MCF 10A (cell line): ENCODE measurements around the gene TAPBP. TPM values are rescaled to one million over a fixed set of nuclear protein-coding genes. Genes with fewer than 3 reads are reported as not detected.

Experiments
- BruUV-seq: library from RNA; stranded (reverse); fragments of 400-500 nt; replicated peaks from 2 replicates; lab custom pipeline; 2021; lab: Mats Ljungman, UMichigan
- CTCF ChIA-PET: fragments of 300-600 bp; sonication (Branson Sonifier 250); formaldehyde crosslinking; extraction: SDS; loops from one replicate; lab custom pipeline; 2021; ENCODE audit warnings: antibody characterized with exemption, inconsistent platforms; lab: Yijun Ruan, JAX
- POLR2A ChIA-PET: fragments of 300-600, 350-650 bp; sonication (Branson Sonifier 250); formaldehyde crosslinking; extraction: SDS; loops from one replicate; lab custom pipeline; 2020; ENCODE audit warnings: antibody characterized with exemption, inconsistent platforms; lab: Yijun Ruan, JAX
- DNase-seq: peaks from one replicate; pipeline ENCODE4 v3.0.0-alpha.2; 2018; ENCODE audit not compliant: unreplicated experiment
- H3K27ac Mint-ChIP-seq: one replicate; pipeline ENCODE4 v1.8.0; 2022; ENCODE audit warnings: mild to moderate bottlenecking, low read depth, mixed read lengths; ENCODE audit not compliant: unreplicated experiment
- H3K27me3 Mint-ChIP-seq: one replicate; pipeline ENCODE4 v1.8.0; 2022; ENCODE audit warnings: mixed read lengths; ENCODE audit not compliant: insufficient read depth, unreplicated experiment
- H3K36me3 Mint-ChIP-seq: one replicate; pipeline ENCODE4 v1.8.0; 2022; ENCODE audit warnings: mild to moderate bottlenecking, moderate library complexity, mixed read lengths; ENCODE audit not compliant: insufficient read depth, unreplicated experiment
- H3K4me1 Mint-ChIP-seq: one replicate; pipeline ENCODE4 v1.8.0; 2022; ENCODE audit warnings: mixed read lengths; ENCODE audit not compliant: insufficient read depth, unreplicated experiment
- H3K4me3 Mint-ChIP-seq: one replicate; pipeline ENCODE4 v1.8.0; 2022; ENCODE audit warnings: mild to moderate bottlenecking, moderate library complexity, mixed read lengths; ENCODE audit not compliant: unreplicated experiment
- H3K9me3 Mint-ChIP-seq: one replicate; pipeline ENCODE4 v1.8.0; 2022; ENCODE audit warnings: mixed read lengths; ENCODE audit not compliant: unreplicated experiment
- intact Hi-C: fragments of 100-400 bp; cut with micrococcal nuclease; formaldehyde crosslinking; loops from 2 replicates; pipeline ENCODE4 v1.14.1; 2022
- total RNA-seq: library from RNA; stranded (reverse); gene quantifications from 2 replicates; pipeline ENCODE4 v1.2.3, GENCODE V29; 2022
- TF ChIP-seq, protein P1 (sequence below): fragments of 200-600 bp; IDR thresholded peaks from one replicate; pipeline ENCODE4 v1.8.0; 2022; ENCODE audit warnings: antibody characterized with exemption, mild to moderate bottlenecking; ENCODE audit not compliant: unreplicated experiment

Gene TAPBP
- total RNA-seq, 1 experiment from 2014 or later, result 84.9 TPM

- intact Hi-C loops, result no loop called here
- no peaks in the 10 kb centered on the region for H3K27me3 Mint-ChIP-seq
- BruUV-seq, result TSS peak; percentile 67
- peak overlapping the region; percentile 80 for H3K27ac Mint-ChIP-seq
- CTCF ChIA-PET, result interaction anchor here (0.5 to 1.0 kb wide), 5 partner anchors 17 to 174 kb away, joined by 3 read pairs; no protein-coding TSS in a partner anchor
- peak; percentile 88 for DNase-seq
- no peaks in the 10 kb centered on the region for H3K9me3 Mint-ChIP-seq
- H3K4me3 Mint-ChIP-seq, result peak overlapping the region; percentile 81
- TF ChIP-seq, protein P1, sequence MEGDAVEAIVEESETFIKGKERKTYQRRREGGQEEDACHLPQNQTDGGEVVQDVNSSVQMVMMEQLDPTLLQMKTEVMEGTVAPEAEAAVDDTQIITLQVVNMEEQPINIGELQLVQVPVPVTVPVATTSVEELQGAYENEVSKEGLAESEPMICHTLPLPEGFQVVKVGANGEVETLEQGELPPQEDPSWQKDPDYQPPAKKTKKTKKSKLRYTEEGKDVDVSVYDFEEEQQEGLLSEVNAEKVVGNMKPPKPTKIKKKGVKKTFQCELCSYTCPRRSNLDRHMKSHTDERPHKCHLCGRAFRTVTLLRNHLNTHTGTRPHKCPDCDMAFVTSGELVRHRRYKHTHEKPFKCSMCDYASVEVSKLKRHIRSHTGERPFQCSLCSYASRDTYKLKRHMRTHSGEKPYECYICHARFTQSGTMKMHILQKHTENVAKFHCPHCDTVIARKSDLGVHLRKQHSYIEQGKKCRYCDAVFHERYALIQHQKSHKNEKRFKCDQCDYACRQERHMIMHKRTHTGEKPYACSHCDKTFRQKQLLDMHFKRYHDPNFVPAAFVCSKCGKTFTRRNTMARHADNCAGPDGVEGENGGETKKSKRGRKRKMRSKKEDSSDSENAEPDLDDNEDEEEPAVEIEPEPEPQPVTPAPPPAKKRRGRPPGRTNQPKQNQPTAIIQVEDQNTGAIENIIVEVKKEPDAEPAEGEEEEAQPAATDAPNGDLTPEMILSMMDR, result no peak
- H3K4me1 Mint-ChIP-seq, result peaks cover 61% of the 10 kb centered on the region
- H3K36me3 Mint-ChIP-seq, result peaks cover 58% of the 10 kb centered on the region
- POLR2A ChIA-PET, result interaction anchor here (0.6 to 1.8 kb wide), 7 partner anchors 8 to 256 kb away, joined by 3 to 6 read pairs (median 3); partner anchors contain the start of gene B3GALT4
Measured at GRCh38 chr6:33320315-33321181, 6.7 kb upstream of the TAPBP start.

DNA sequence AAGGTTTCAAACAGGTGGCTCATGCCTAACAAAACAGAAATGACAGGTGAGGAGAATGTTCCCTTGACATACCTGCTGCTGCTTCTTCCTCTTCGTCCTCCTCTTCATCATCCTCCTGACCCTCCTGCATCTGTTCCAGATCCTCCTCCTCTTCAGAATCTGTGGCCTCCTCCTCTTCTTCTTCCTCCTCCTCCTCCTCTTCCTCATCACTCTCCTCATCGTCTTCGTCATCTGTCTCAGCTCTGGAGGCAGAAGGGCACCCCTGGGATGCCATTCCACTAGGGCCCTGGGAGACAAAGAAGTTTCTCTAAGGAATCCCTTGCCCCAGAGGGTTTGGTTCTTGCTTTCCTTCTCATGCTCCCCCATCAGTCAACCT lies 6.0 kb upstream of the TAPBP start:
- ChIA-PET CTCF (interaction anchor here (0.6 to 2.5 kb wide), 3 partner anchors 25 to 174 kb away, joined by 3 to 10 read pairs (median 3); no protein-coding TSS in a partner anchor), POLR2A (interaction anchor here (0.6 to 1.8 kb wide), 7 partner anchors 8 to 256 kb away, joined by 3 to 6 read pairs (median 3); partner anchors contain the start of gene B3GALT4)
- Mint-ChIP-seq H3K4me1 (peaks cover 67% of the 10 kb centered on the region), H3K9me3 (no peaks in the 10 kb centered on the region), H3K4me3 (peak overlapping the region; percentile 81), H3K36me3 (peaks cover 63% of the 10 kb centered on the region), H3K27me3 (no peaks in the 10 kb centered on the region), H3K27ac (peak overlapping the region; percentile 80)
- no TSS peak for BruUV-seq
- no peak for DNase-seq
- TF ChIP-seq, protein P1, result no peak
- intact Hi-C loops, result no loop called here

GRCh38 chr6:33318426-33319073 lies 4.7 kb upstream of the TAPBP start:
- Mint-ChIP-seq H3K4me1 (peaks cover 68% of the 10 kb centered on the region), H3K9me3 (no peaks in the 10 kb centered on the region), H3K27ac (peak overlapping the region; percentile 80), H3K4me3 (peak overlapping the region; percentile 81), H3K27me3 (no peaks in the 10 kb centered on the region), H3K36me3 (peaks cover 73% of the 10 kb centered on the region)
- POLR2A ChIA-PET, result interaction anchor here (0.5 to 3.0 kb wide), 19 partner anchors 20 to 1697 kb away, joined by 3 to 30 read pairs (median 3); partner anchors contain the start of genes B3GALT4, CUTA, PFDN6 and RGL2
- TF ChIP-seq, protein P1, result no peak
- no peak for DNase-seq
- BruUV-seq, result no TSS peak
- CTCF ChIA-PET, result interaction anchor here (0.7 to 2.5 kb wide), 7 partner anchors 26 to 359 kb away, joined by 3 to 10 read pairs (median 3); partner anchors contain the start of gene CUTA
- intact Hi-C loops, result no loop called here
